ENCODE results near the gene FUOM. TPM values are rescaled to one million over a fixed set of nuclear protein-coding genes. Genes with fewer than 3 reads are reported as not detected.
A peak's percentile ranks its signal among the peaks of the same experiment; 100 is the strongest.
"Not testable (repeated sequence)": the region's sequence is repeated elsewhere in the genome, so short reads cannot be mapped to it uniquely, and the experiment has no call there.

The FUOM gene
- total and polyA plus RNA-seq, 9 donors, result 5.6 to 12.1 (median 8.0) TPM

DNA sequence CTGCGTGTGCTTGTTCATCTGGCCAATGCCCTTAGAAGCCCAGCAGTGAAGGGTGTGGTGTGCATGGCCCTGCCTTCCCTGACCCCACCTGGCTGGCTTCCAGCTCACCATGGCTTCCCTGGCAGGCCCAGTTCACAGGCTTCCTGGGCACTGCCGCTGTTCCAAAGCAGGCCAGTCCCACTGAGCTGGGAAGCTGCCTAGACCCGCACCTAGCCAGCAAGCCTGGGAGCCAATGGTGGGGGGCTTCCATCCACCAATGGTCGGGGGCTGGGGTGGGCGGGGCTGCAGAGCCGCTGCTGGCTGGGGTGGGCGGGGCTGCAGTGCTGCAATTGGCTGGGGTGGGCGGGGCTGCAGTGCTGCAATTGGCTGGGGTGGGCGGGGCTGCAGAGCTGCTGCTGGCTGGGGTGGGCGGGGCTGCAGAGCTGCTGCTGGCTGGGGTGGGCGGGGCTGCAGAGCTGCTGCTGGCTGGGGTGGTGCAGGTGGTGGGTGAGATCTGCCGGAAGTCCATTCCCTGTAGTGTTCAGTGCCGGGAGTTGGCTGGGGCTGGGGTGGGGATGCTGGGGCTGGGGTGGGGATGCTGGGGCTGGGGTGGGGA lies 33.5 kb downstream of the FUOM start:
- H3K4me3 ChIP-seq (ENCODE audit: low read length), result no peak overlapping the region
- peaks cover 21% of the 10 kb centered on the region for H3K4me1 ChIP-seq (ENCODE audit: control insufficient read depth, insufficient read depth, low read length)
- no peaks in the 10 kb centered on the region for H3K36me3 ChIP-seq (ENCODE audit: control insufficient read depth, insufficient read depth, low read length)
- DNase-seq, result peak; percentile 41
- no peak overlapping the region for H3K27ac ChIP-seq (ENCODE audit: low read length)
- 14% methylated on average over 3 of the region's 13 CpGs for WGBS (ENCODE audit: insufficient coverage)
- peaks cover 56% of the 10 kb centered on the region for H3K27me3 ChIP-seq (ENCODE audit: control insufficient read depth, insufficient read depth, low read length)
- H3K9me3 ChIP-seq (replicated peaks; ENCODE audit: control insufficient read depth, low read depth, low read length), result no peaks in the 10 kb centered on the region

DNA sequence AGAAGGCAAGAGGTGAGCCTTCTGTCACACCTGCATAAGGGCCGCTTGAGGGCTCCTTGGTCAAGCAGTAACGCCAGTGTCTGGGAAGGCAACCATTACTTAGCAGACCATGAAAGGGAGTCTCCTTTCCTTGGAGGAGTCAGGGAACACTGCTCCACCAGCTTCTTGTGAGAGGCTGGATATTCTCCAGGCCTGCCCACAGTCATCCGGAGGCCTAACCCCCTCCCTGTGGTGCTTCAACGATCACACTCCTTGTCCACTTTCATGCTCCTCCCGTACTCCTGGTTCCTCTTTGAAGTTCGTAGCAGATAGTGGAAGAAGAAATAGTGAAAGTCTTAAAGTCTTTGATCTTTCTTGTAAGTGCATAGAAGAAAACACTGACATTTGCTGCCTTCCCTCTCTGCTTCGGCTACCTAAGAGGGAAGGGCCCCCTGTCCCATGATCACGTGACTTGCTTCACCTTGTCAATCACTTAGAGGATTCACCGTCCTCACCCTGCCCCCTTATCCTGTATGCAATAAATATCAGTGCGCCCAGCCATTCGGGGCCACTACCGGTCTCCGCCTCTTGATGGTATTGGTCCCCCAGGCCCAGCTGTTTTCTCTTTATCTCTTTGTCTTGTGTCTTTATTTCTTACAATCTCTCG lies 35.6 kb downstream of the FUOM start:
- 80% methylated on average over 1 of the region's 14 CpGs for WGBS (ENCODE audit: insufficient coverage)
- not testable (repeated sequence) for DNase-seq

DNA sequence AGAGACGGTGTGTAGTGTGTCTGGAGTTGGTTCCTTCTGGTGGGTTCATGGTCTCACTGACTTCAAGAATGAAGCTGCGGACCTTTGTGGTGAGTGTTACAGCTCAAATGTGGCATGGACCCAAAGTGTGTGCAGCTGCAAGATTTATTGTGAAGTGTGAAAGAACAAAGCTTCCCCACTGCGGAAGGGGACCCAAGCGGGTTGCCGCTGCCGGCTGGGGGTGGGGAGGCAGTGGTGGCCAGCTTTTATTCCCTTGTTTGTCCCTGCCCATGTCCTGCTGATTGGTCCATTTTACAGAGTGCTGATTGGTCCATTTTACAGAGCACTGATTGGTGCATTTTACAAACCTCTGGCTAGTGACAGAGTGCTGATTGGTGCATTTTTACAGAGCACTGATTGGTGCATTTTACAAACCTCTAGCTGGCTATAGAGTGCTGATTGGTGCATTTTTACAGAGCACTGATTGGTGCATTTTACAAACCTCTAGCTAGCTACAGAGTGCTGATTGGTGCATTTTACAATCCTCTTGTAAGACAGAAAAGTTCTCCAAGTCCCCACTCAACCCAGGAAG lies 36.9 kb downstream of the FUOM start:
- not testable (repeated sequence) for H3K9me3 ChIP-seq (replicated peaks; ENCODE audit: control insufficient read depth, low read depth, low read length); H3K4me3 ChIP-seq (ENCODE audit: low read length); DNase-seq; H3K36me3 ChIP-seq (ENCODE audit: control insufficient read depth, insufficient read depth, low read length); H3K27ac ChIP-seq (ENCODE audit: low read length)
- WGBS (ENCODE audit: insufficient coverage), result 100% methylated on average over 2 of the region's 6 CpGs
- Histone ChIP-seq H3K4me1 (ENCODE audit: control insufficient read depth, insufficient read depth, low read length) (peaks cover 19% of the 10 kb centered on the region), H3K27me3 (ENCODE audit: control insufficient read depth, insufficient read depth, low read length) (peaks cover 32% of the 10 kb centered on the region)

More for the DNA sequence above, 35.6 kb downstream of the FUOM start:
- not testable (repeated sequence) for H3K9me3 ChIP-seq (replicated peaks; ENCODE audit: control insufficient read depth, low read depth, low read length); H3K4me3 ChIP-seq (ENCODE audit: low read length); H3K36me3 ChIP-seq (ENCODE audit: control insufficient read depth, insufficient read depth, low read length); H3K27ac ChIP-seq (ENCODE audit: low read length)
- Histone ChIP-seq H3K27me3 (ENCODE audit: control insufficient read depth, insufficient read depth, low read length) (peaks cover 45% of the 10 kb centered on the region), H3K4me1 (ENCODE audit: control insufficient read depth, insufficient read depth, low read length) (peaks cover 22% of the 10 kb centered on the region)

DNA sequence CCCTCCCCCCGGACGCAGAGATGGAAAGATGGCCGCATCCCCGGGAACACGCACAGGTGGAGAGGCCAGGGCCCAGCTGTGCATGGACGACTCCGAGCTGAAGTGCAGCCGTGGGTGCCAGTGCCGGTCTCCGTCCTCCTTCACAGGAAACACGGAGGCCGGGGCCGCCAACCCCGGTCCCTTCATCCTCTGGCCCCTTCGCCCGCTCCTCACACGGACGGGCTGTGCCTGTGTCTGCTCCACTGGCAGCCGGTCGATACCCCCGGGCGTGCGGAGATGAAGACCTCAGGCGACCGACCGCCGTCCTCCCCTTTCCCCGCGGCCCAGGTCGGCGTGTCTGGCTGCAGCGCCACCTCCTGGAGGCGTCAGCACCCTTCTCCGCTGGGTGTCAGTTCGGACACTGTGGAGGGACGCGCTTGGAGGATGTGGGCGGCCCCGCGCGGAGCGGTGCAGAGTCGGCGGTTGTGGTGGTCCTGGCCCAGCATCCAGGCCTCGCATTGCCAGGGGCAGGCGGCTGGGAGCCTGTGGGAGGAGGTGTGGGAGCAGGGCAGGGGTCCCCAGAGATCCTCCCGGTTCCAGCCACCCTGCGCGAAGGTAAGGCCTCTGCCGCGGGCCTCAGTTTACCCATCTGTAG lies 39.2 kb downstream of the FUOM start:
- peak overlapping the region; percentile 21 for H3K4me3 ChIP-seq (ENCODE audit: low read length)

DNA sequence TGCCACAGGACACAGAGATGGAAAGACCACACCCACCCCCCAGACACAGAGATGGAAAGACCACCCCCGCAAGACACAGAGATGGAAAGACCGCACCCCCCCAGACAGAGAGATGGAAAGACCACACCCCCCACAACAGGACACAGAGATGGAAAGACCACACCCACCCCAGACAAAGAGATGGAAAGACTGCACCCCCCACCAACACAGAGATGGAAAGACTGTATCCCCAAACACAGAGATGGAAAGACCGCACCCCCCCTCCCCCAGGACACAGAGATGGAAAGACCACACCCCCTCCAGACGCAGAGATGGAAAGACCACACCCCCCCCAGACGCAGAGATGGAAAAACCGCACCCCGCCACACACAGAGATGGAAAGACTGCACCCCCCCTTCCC lies 41.1 kb downstream of the FUOM start:
- H3K27ac ChIP-seq (ENCODE audit: low read length), result no peak overlapping the region
- no peaks in the 10 kb centered on the region for H3K9me3 ChIP-seq (replicated peaks; ENCODE audit: control insufficient read depth, low read depth, low read length)
- no CpG with 5 or more reads among the region's 7 CpGs for WGBS (ENCODE audit: insufficient coverage)
- H3K4me1 ChIP-seq (ENCODE audit: control insufficient read depth, insufficient read depth, low read length), result peaks cover 6% of the 10 kb centered on the region
- peaks cover 16% of the 10 kb centered on the region for H3K27me3 ChIP-seq (ENCODE audit: control insufficient read depth, insufficient read depth, low read length)
- no peak overlapping the region for H3K4me3 ChIP-seq (ENCODE audit: low read length)
- peaks cover 10% of the 10 kb centered on the region for H3K36me3 ChIP-seq (ENCODE audit: control insufficient read depth, insufficient read depth, low read length)
- no peak for DNase-seq

More for the DNA sequence above, 39.2 kb downstream of the FUOM start:
- no peak for DNase-seq
- H3K27ac ChIP-seq (ENCODE audit: low read length), result no peak overlapping the region
- H3K36me3 ChIP-seq (ENCODE audit: control insufficient read depth, insufficient read depth, low read length), result no peaks in the 10 kb centered on the region
- WGBS (ENCODE audit: insufficient coverage), result 9% methylated on average over 46 of the region's 51 CpGs
- H3K27me3 ChIP-seq (ENCODE audit: control insufficient read depth, insufficient read depth, low read length), result peaks cover 21% of the 10 kb centered on the region
- H3K9me3 ChIP-seq (replicated peaks; ENCODE audit: control insufficient read depth, low read depth, low read length), result no peaks in the 10 kb centered on the region
- H3K4me1 ChIP-seq (ENCODE audit: control insufficient read depth, insufficient read depth, low read length), result peaks cover 6% of the 10 kb centered on the region

DNA sequence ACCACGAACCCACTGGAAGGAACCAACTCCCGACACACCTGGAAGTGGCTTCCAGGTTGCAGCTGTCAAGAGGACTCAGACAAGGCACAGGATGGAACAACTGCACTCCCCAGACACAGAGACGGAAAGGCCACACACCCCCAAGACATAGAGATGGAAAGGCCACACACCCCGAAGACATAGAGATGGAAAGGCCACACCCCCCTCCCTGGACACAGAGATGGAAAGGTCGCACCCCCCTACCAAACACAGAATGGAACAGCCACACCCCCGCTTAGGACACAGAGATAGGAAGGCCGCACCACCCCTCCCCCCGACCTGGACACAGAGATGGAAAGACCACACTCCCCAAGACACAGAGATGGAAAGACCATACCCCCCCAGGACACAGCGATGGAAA lies 41.6 kb downstream of the FUOM start:
- H3K9me3 ChIP-seq (replicated peaks; ENCODE audit: control insufficient read depth, low read depth, low read length), result no peaks in the 10 kb centered on the region
- DNase-seq, result no peak
- H3K4me3 ChIP-seq (ENCODE audit: low read length), result no peak overlapping the region
- H3K4me1 ChIP-seq (ENCODE audit: control insufficient read depth, insufficient read depth, low read length), result peaks cover 6% of the 10 kb centered on the region
- peaks cover 14% of the 10 kb centered on the region for H3K36me3 ChIP-seq (ENCODE audit: control insufficient read depth, insufficient read depth, low read length)
- no peak overlapping the region for H3K27ac ChIP-seq (ENCODE audit: low read length)
- H3K27me3 ChIP-seq (ENCODE audit: control insufficient read depth, insufficient read depth, low read length), result peaks cover 16% of the 10 kb centered on the region
- WGBS (ENCODE audit: insufficient coverage), result 89% methylated on average over 2 of the region's 9 CpGs

DNA sequence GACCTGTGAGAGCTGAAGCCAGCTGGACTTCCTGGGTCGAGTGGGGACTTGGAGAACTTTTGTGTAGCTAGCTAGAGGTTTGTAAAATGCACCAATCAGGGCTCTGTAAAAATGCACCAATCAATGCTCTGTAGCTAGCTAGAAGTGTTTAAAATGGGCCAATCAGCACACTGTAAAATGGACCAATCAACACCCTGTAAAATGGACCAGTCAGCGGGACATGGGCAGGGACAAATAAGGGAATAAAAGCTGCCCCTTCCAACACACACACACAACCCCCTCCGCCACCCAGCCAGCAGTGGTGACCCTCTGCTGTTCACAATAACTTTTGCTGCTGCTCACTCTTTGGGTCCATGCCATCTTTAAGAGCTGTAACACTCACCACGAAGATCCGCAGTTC lies 42.0 kb downstream of the FUOM start:
- WGBS (ENCODE audit: insufficient coverage), result 78% methylated on average over 5 of the region's 5 CpGs
- Histone ChIP-seq H3K4me3 (ENCODE audit: low read length) (no peak overlapping the region), H3K4me1 (ENCODE audit: control insufficient read depth, insufficient read depth, low read length) (peaks cover 6% of the 10 kb centered on the region), H3K9me3 (replicated peaks; ENCODE audit: control insufficient read depth, low read depth, low read length) (no peaks in the 10 kb centered on the region), H3K36me3 (ENCODE audit: control insufficient read depth, insufficient read depth, low read length) (peaks cover 15% of the 10 kb centered on the region), H3K27ac (ENCODE audit: low read length) (no peak overlapping the region), H3K27me3 (ENCODE audit: control insufficient read depth, insufficient read depth, low read length) (peaks cover 15% of the 10 kb centered on the region)
- no peak for DNase-seq

DNA sequence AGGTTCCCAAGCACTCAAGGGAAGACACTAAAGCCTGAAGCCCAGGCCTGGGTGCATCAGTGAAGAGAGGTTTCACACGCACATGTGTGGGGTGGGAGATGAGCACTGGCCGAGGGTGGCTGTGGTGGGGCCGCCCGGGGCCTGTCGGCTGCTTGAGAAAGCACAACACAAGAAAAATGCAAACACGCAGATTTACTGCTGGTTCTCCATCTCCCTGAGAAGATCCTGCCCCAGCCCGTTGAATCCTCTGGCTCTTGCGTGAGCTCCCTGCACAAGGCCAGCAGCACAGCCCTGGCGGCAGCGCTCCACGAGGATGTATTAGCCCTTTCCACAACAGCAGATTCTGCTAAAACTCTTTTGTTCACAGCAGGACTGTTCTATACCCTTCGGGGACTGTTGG lies 42.9 kb downstream of the FUOM start:
- peaks cover 23% of the 10 kb centered on the region for H3K36me3 ChIP-seq (ENCODE audit: control insufficient read depth, insufficient read depth, low read length)
- H3K4me1 ChIP-seq (ENCODE audit: control insufficient read depth, insufficient read depth, low read length), result peaks cover 6% of the 10 kb centered on the region
- H3K27ac ChIP-seq (ENCODE audit: low read length), result no peak overlapping the region
- H3K4me3 ChIP-seq (ENCODE audit: low read length), result no peak overlapping the region
- H3K27me3 ChIP-seq (ENCODE audit: control insufficient read depth, insufficient read depth, low read length), result peaks cover 14% of the 10 kb centered on the region
- no peaks in the 10 kb centered on the region for H3K9me3 ChIP-seq (replicated peaks; ENCODE audit: control insufficient read depth, low read depth, low read length)
- WGBS (ENCODE audit: insufficient coverage), result 82% methylated on average over 11 of the region's 12 CpGs
- no peak for DNase-seq

DNA sequence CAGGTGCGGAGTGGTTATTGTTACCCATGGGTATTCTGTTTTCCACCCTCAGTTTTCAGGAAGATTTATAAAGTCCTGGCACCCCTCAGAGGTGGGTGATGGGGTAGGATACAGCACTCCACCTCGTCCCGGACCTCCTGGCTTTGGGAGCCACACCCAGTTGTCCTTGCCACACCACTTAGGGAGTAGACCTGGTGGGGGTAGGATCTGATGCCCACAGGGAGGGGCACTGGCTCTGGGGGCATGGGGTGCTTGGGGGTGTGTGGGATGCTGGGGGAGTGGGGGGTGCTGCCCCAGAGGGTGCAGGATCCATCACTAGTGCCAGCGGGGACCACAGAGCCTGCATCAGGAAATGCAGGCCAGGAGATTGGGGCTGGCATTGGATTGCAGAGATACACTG lies 44.6 kb downstream of the FUOM start:
- peaks cover 3% of the 10 kb centered on the region for H3K4me1 ChIP-seq (ENCODE audit: control insufficient read depth, insufficient read depth, low read length)
- no peak overlapping the region for H3K4me3 ChIP-seq (ENCODE audit: low read length)
- no peaks in the 10 kb centered on the region for H3K27me3 ChIP-seq (ENCODE audit: control insufficient read depth, insufficient read depth, low read length)
- 62% methylated on average over 3 of the region's 4 CpGs for WGBS (ENCODE audit: insufficient coverage)
- H3K9me3 ChIP-seq (replicated peaks; ENCODE audit: control insufficient read depth, low read depth, low read length), result no peaks in the 10 kb centered on the region
- no peak overlapping the region for H3K27ac ChIP-seq (ENCODE audit: low read length)
- DNase-seq, result no peak
- H3K36me3 ChIP-seq (ENCODE audit: control insufficient read depth, insufficient read depth, low read length), result peaks cover 27% of the 10 kb centered on the region

DNA sequence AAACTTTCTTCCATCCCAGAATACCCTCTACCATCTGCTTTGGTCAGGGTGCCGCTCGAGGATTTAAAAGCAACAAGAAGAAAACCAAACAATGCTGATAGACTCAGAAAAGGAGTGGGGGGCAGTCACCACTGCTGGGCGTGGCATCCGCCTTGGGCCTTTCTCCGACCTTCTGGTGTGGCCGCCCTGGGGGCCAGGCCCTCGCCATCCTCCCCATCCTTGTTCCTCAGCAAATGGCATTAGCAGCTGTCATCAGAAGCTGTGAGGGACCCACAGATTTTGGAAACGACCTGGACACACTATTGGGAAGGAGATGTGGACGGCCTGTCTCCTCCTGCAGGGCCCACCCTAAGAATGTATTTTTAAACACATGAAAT lies 45.1 kb downstream of the FUOM start:
- 90% methylated on average over 3 of the region's 9 CpGs for WGBS (ENCODE audit: insufficient coverage)
- H3K36me3 ChIP-seq (ENCODE audit: control insufficient read depth, insufficient read depth, low read length), result peaks cover 27% of the 10 kb centered on the region
- no peak for DNase-seq
- H3K27ac ChIP-seq (ENCODE audit: low read length), result no peak overlapping the region
- H3K4me3 ChIP-seq (ENCODE audit: low read length), result no peak overlapping the region
- no peaks in the 10 kb centered on the region for H3K27me3 ChIP-seq (ENCODE audit: control insufficient read depth, insufficient read depth, low read length)
- H3K4me1 ChIP-seq (ENCODE audit: control insufficient read depth, insufficient read depth, low read length), result peaks cover 6% of the 10 kb centered on the region
- no peaks in the 10 kb centered on the region for H3K9me3 ChIP-seq (replicated peaks; ENCODE audit: control insufficient read depth, low read depth, low read length)
